Kidney (tissue), 14 donors: Measurements from ENCODE around the gene ATF7IP2. TPM values are rescaled to one million over a fixed set of nuclear protein-coding genes. Genes with fewer than 3 reads are reported as not detected.
"Not testable (repeated sequence)": the region's sequence is repeated elsewhere in the genome, so short reads cannot be mapped to it uniquely, and the experiment has no call there.

ENCODE experiments used
- DNase-seq, 5 donors: peaks; one replicate each; pipeline ENCODE4 v3.0.0-alpha.2; 2013 to 2020
- FAIRE-seq: peaks from 2 replicates; lab custom pipeline; 2012; peaks lifted over from hg19 to GRCh38; lab: Jason Lieb, UNC
- H3K27ac ChIP-seq, 2 donors: one replicate each; pipeline ENCODE4 v1.7.0; 2013; ENCODE audit warnings: low read depth in 2 of 2, low read length in 2 of 2, inconsistent platforms in 1 of 2
- H3K27me3 ChIP-seq: one replicate; pipeline ENCODE4 v1.7.1; 2013; ENCODE audit warnings: low read length, inconsistent platforms; ENCODE audit not compliant: control insufficient read depth, insufficient read depth
- H3K36me3 ChIP-seq, 3 donors: one replicate each; pipeline versions ENCODE4 v1.7.0 to v1.7.1; 2013; ENCODE audit warnings: low read length in 3 of 3, control low read depth in 1 of 3, inconsistent platforms in 1 of 3; ENCODE audit not compliant: insufficient read depth in 3 of 3, control insufficient read depth in 2 of 3
- H3K4me1 ChIP-seq, 3 donors: one replicate each; pipeline versions ENCODE4 v1.7.0 to v1.7.1; 2013; ENCODE audit warnings: low read length in 3 of 3, inconsistent platforms in 1 of 3, low read depth in 1 of 3; ENCODE audit not compliant: control insufficient read depth in 2 of 3, insufficient read depth in 2 of 3
- H3K4me3 ChIP-seq, 3 donors: one replicate each; pipeline versions ENCODE4 v1.7.0 to v1.8.1; 2013; ENCODE audit warnings: low read length in 3 of 3, control low read depth in 1 of 3, inconsistent platforms in 1 of 3
- H3K9ac ChIP-seq, 3 donors: one replicate each; pipeline versions ENCODE4 v1.7.0 to v1.7.1; 2013; ENCODE audit warnings: low read length in 3 of 3, control low read depth in 1 of 3, inconsistent platforms in 1 of 3
- H3K9me3 ChIP-seq, 3 donors: one replicate each; pipeline versions ENCODE4 v1.7.0 to v1.7.1; 2013; ENCODE audit warnings: low read length in 3 of 3, control low read depth in 1 of 3, inconsistent platforms in 1 of 3; ENCODE audit not compliant: control insufficient read depth in 2 of 3, insufficient read depth in 1 of 3
- CTCF ChIP-seq: IDR thresholded peaks from 3 replicates; pipeline ENCODE4 v1.5.1; 2012; ENCODE audit warnings: mild to moderate bottlenecking, moderate library complexity, borderline replicate concordance; ENCODE audit not compliant: insufficient read depth; ENCODE audit errors: extremely low read depth
- intact Hi-C: fragments of 100-400 bp; cut with DNase I; formaldehyde crosslinking; loops from one replicate; pipeline ENCODE4 v1.11.1; 2022
- polyA plus RNA-seq: library from polyadenylated mRNA; stranded (reverse); fragments of 350-450 nt; fragmentation: Illumina TruSeq; extraction: RNeasy Lipid Tissue Mini Kit (QIAGEN cat#74804); gene quantifications from one replicate; pipeline ENCODE4 v1.2.3, GENCODE V29; 2014; ENCODE audit warnings: low read depth, low replicate concordance; ENCODE audit not compliant: insufficient read depth
- total RNA-seq: library from RNA; stranded (reverse); fragmentation: NEBNext Ultra II Directional; extraction: Animal tissue kit (Norgen Biotek cat#: 25700); gene quantifications from one replicate; pipeline ENCODE4 v1.2.1, GENCODE V29; 2021
- donor health status: control.
- donor health status: control.
- donor health status: control.
- donor health status: control.
- donor health status: control.
- donor health status: DM: yes; HTN: yes; CAD: no.
- donor health status: Normal renal cell carcinoma (clear cell type).

ATF7IP2 gene
- total and polyA plus RNA-seq, 2 donors from 2014 or later = 17.1 to 20.2 TPM

GRCh38 chr16:10502776-10503175 is 116.9 kb downstream of the ATF7IP2 start:
- Histone ChIP-seq H3K9me3 (no peaks in the 10 kb centered on the region), H3K27ac (no peak overlapping the region), H3K4me1 (no peaks in the 10 kb centered on the region), H3K9ac (no peak overlapping the region), H3K4me3 (no peak overlapping the region), H3K36me3 (no peaks in the 10 kb centered on the region), H3K27me3 (no peaks in the 10 kb centered on the region)
- intact Hi-C loops = no loop called here
- FAIRE-seq (no peak), DNase-seq (no peak)
- no peak for TF ChIP-seq CTCF

GRCh38 chr16:10504404-10504885 is 118.6 kb downstream of the ATF7IP2 start:
- DNase-seq (no peak), FAIRE-seq (no peak)
- no peak overlapping the region for H3K9ac ChIP-seq
- intact Hi-C loops = no loop called here
- no peak overlapping the region for H3K27ac ChIP-seq
- H3K9me3 ChIP-seq = no peaks in the 10 kb centered on the region
- H3K27me3 ChIP-seq = no peaks in the 10 kb centered on the region
- no peaks in the 10 kb centered on the region for H3K4me1 ChIP-seq
- no peak overlapping the region for H3K4me3 ChIP-seq
- H3K36me3 ChIP-seq = no peaks in the 10 kb centered on the region
- no peak for TF ChIP-seq CTCF

GRCh38 chr16:10505286-10505685 is 119.4 kb downstream of the ATF7IP2 start:
- H3K27ac ChIP-seq, H3K4me3 ChIP-seq, H3K9me3 ChIP-seq, H3K27me3 ChIP-seq, H3K4me1 ChIP-seq, H3K36me3 ChIP-seq, FAIRE-seq, H3K9ac ChIP-seq, DNase-seq, intact Hi-C loops: not testable (repeated sequence)

- intact Hi-C loops = loop anchor here (5.0 kb wide), 1 partner anchor 228 kb away; no protein-coding TSS in a partner anchor
- Histone ChIP-seq H3K27ac (no peak overlapping the region), H3K4me3 (no peak overlapping the region), H3K36me3 (no peaks in the 10 kb centered on the region), H3K9me3 (no peaks in the 10 kb centered on the region), H3K9ac (no peak overlapping the region), H3K4me1 (peaks cover 0 to 2% (median 0%) of the 10 kb centered on the region in 3 donors), H3K27me3 (no peaks in the 10 kb centered on the region)
- FAIRE-seq = peak; percentile 87
- peak in 4 of 5 donors; percentile 69 to 94 (median 82) for DNase-seq
- TF ChIP-seq CTCF = peak; percentile 86
Measured at GRCh38 chr16:10509534-10510025, 123.7 kb downstream of the ATF7IP2 start.
